ENCODE measurements around the gene ZNF771. TPM values are rescaled to one million over a fixed set of nuclear protein-coding genes. Genes with fewer than 3 reads are reported as not detected.
A peak's percentile ranks its signal among the peaks of the same experiment; 100 is the strongest.

ZNF771 gene
- total and polyA plus RNA-seq, 12 donors: 3.8 to 23.2 (median 5.1) TPM

GRCh38 chr16:30369091-30369937 lies 38.1 kb upstream of the ZNF771 start:
- peaks cover 15 to 66% (median 48%) of the 10 kb centered on the region in 9 donors for H3K4me1 ChIP-seq
- H3K9me3 ChIP-seq: no peaks in the 10 kb centered on the region
- ATAC-seq: no peak
- no peaks in the 10 kb centered on the region for H3K27me3 ChIP-seq
- H3K27ac ChIP-seq: peak overlapping the region; percentile 52 to 95 (median 86)
- 0 to 1% methylated on average over 45 of the region's 45 CpGs for WGBS, 2 donors
- H3K36me3 ChIP-seq: peaks cover 0 to 27% (median 0%) of the 10 kb centered on the region in 9 donors
- no peak for TF ChIP-seq CTCF (IDR thresholded peaks at IDR 0.05)
- peak overlapping the region; percentile 67 to 97 (median 90) for H3K4me3 ChIP-seq
- intact Hi-C loops (cut with DNase I): loop anchor here in 2 of 10 donors (5.0 kb wide), 2 partner anchors 38 to 42 kb away; partner anchors contain the start of gene ZNF771 (in 1 of the 2)
- DNase-seq: no peak

- Histone ChIP-seq H3K4me3 (peak overlapping the region; percentile 67 to 97 (median 90)), H3K27me3 (no peaks in the 10 kb centered on the region), H3K4me1 (peaks cover 12 to 60% (median 43%) of the 10 kb centered on the region in 9 donors), H3K36me3 (peaks cover 0 to 20% (median 0%) of the 10 kb centered on the region in 9 donors), H3K27ac (peak overlapping the region; percentile 52 to 95 (median 86)), H3K9me3 (no peaks in the 10 kb centered on the region)
- DNase-seq (no peak), ATAC-seq (peak in 1 of 8 donors; percentile 4)
- TF ChIP-seq CTCF (IDR thresholded peaks at IDR 0.05): peak in 1 of 9 donors; percentile 20
- WGBS, 2 donors: 1% methylated on average over 21 to 75 of the region's 76 CpGs
- intact Hi-C loops (cut with DNase I): loop anchor here in 2 of 10 donors (5.0 kb wide), 2 partner anchors 37 to 43 kb away; partner anchors contain the start of gene ZNF771 (in 1 of the 2)
Measured at GRCh38 chr16:30369938-30370455, 37.4 kb upstream of the ZNF771 start.

- H3K27me3 ChIP-seq: no peaks in the 10 kb centered on the region
- H3K4me1 ChIP-seq: peaks cover 12 to 53% (median 39%) of the 10 kb centered on the region in 9 donors
- WGBS, 2 donors: 0 to 1% methylated on average over 37 to 40 of the region's 40 CpGs
- H3K27ac ChIP-seq: peak within 1 kb of the TSS; percentile 61 to 96 (median 90)
- DNase-seq (peak; percentile 96 to 99), ATAC-seq (peak; percentile 89 to 96 (median 94))
- intact Hi-C loops (cut with DNase I): no loop called here
- peak within 1 kb of the TSS; percentile 67 to 97 (median 90) for H3K4me3 ChIP-seq
- H3K36me3 ChIP-seq: peaks cover 0 to 14% (median 0%) of the 10 kb centered on the region in 9 donors
- peak in 6 of 9 donors; percentile 35 to 55 (median 42) for TF ChIP-seq CTCF (IDR thresholded peaks at IDR 0.05)
- no peaks in the 10 kb centered on the region for H3K9me3 ChIP-seq
Measured at GRCh38 chr16:30370456-30371247, 36.8 kb upstream of the ZNF771 start, which contains the start of gene TBC1D10B. Gene TBC1D10B, minus strand, starts transcription at chr16:30370494. Its CDS starts 311 bp downstream, at chr16:30370183.
